GM19023 (cell line): ENCODE results near the gene RTRAF.

Experiments used
- ATAC-seq: cut with Tn5 transposase; IDR thresholded peaks from one replicate; pipeline ENCODE4 v1.9.1; 2021; ENCODE audit warnings: mild to moderate bottlenecking, moderate library complexity; ENCODE audit not compliant: unreplicated experiment

Gene RTRAF

DNA sequence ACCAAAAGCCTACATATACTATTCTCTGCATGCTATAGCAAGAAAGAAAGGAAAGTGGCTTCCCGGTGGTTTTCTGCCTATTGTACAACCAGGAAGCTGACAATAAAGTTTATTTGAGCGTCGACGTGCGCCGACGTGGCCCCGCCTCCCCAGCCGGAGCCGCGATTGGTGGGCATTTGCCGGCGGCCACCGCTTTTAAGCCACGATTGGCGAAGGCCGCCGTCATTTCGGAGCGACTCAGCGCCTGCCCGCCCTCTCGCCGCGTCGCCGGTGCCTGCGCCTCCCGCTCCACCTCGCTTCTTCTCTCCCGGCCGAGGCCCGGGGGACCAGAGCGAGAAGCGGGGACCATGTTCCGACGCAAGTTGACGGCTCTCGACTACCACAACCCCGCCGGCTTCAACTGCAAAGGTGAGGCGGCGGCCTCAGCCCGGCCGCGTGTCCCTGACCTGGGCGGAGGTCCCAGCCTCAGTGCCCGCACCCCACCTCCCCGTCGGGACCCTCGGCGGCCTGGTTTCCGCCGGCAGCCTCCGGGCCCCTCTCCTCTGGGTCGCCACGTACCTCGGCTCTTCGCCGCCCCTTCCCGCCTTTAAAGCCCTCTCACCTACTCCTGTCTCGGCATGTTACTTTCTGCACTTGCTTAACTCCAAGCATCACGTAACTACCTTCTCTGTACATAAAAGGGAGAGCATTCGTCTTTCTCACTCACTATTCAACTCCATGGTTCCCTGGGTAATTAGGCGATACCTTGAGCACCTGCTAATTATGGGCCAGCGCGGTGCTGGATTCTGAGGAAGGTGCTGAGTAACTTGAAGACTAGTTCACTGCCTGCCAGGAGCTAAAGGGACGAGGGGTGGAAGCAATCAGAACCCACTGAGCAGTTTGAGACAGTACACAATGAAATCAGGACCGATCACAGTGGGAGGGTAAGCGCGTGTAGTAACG is at the start of gene RTRAF:
TSS of gene RTRAF (plus strand) at position 254 of the 942 bp plus-strand sequence. CDS start at position 348, 94 bp downstream.
- peak; percentile 97 for ATAC-seq

DNA sequence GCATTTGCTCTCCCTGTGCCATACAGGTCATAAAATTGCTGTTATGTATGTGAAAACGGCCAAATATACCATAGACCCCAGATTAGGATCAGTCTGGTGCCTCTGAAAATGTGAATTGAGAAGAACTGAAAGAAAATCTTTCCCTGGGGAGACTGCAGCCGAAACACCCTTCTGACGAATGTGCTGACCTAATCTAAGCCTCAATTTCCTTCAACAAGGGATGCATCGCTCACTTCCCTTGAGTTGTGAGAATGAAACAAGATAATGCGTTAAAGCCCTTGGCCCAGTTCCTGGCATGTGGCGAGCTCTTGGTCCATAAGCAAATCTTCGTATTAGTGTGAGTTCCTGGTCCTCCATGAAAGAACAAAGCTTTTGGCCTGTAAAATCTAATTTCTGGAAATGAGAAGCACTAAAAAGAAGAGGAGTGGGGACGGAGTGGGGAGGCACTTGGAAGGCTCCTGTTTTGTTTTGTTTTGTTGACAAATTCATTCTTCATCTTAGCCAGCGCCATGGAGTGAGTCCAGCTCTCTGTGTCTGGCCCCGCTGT is 49.5 kb upstream of the RTRAF start:
- no peak for ATAC-seq

- no peak for ATAC-seq
Observed at GRCh38 chr14:51942971-51943370, 46.4 kb upstream of the RTRAF start.

- ATAC-seq = no peak
Observed at GRCh38 chr14:51950007-51950406, 39.3 kb upstream of the RTRAF start.

GRCh38 chr14:51951656-51952055 is 37.7 kb upstream of the RTRAF start:
- no peak for ATAC-seq

DNA sequence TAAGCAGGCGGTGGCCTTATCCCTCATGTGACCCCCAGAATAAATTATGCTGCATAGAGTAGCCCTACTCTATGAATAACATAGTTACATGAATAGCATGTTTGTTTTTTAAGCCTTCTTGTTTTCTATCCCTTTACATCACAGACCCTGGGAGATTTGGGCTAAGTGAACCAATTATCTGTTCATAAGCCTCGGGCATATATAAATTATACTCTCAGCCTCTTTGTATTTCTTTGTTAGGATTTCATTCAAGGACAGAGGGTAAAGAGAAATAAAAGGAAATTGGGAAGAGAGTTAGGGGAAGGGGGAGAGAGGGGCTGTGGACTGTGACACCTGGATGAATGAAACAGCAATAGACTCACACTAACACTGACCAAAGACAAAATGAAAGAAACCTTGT is 35.3 kb upstream of the RTRAF start:
- no peak for ATAC-seq

- ATAC-seq = no peak
Observed at GRCh38 chr14:51954657-51955056, 34.7 kb upstream of the RTRAF start.

DNA sequence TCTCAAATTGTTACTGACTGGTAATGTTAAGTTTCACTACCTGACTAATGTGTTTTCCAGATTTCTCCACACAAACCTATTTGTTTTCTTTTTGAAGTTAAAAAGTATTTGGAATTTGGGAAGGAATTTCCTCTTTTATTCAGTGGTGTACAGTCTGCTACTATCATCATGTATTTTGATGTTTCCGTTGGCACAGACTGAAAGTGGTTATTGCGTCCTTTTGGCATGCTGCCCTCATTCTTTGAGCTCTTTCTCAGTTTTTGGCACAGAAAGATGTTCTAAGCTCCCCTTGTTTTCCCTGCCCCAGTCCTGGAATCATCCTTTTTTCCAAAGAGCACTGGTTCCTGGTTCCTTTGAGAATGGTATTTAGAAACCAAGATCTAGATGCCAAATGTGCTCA is 31.4 kb upstream of the RTRAF start:
- ATAC-seq = no peak

- no peak for ATAC-seq
Observed at GRCh38 chr14:51959928-51960327, 29.4 kb upstream of the RTRAF start.

GRCh38 chr14:51960866-51961265 is 28.5 kb upstream of the RTRAF start:
- no peak for ATAC-seq

- ATAC-seq = no peak
Observed at GRCh38 chr14:51962711-51963110, 26.6 kb upstream of the RTRAF start.

GRCh38 chr14:51963286-51963685 is 26.1 kb upstream of the RTRAF start:
- ATAC-seq = no peak

DNA sequence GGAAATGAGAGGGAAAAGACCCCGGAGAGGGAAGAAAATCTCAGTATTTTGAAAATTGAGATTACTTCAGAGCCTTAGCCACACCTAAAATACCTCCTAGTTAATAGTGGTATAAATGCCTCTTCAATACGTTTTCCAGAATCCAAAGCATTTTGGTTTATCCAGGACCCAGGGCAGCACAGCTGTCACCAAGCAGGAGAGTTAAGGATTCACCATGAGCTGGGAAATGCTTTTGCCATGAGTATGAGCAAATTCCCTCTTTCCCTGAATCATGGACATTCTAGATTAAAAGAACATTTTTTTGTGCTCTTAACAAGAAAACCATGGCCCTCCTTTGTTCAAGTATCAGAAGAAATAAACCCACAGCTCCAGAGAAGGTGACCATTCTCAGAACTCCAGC is 21.8 kb upstream of the RTRAF start:
- no peak for ATAC-seq

DNA sequence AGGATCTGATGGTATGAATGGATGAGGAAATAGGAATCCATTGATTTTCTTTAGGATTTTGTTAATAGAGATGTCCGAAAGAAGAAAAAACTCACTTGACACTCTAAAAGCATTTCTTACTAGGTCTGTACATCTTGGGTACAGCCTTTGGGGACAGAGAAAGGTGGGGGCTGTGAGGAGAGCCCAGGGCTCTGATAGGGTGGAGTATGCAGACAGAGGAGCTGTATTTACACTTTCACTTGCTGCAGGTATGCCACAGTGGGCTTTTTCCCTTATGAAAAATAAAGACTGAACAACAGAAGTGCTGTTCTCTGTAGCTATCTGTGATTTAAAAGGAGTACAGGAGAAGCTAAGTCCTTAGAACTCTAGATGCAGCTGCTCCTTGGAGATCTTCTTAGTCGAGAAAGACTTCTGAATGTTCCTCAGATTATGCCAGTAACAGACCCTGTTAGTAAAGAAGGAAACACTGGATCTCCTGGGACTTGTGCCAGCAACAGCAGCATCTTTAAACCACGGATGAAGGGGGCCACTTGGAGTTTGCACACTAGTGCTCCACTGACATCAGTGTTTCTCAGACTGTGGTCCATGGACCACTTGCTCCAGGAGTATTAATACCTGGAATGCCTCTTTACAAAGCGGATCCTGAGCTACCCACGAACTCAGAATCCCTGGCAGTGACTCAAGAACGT is 19.4 kb upstream of the RTRAF start:
- ATAC-seq = no peak

GRCh38 chr14:51972566-51972965 is 16.8 kb upstream of the RTRAF start:
- no peak for ATAC-seq

DNA sequence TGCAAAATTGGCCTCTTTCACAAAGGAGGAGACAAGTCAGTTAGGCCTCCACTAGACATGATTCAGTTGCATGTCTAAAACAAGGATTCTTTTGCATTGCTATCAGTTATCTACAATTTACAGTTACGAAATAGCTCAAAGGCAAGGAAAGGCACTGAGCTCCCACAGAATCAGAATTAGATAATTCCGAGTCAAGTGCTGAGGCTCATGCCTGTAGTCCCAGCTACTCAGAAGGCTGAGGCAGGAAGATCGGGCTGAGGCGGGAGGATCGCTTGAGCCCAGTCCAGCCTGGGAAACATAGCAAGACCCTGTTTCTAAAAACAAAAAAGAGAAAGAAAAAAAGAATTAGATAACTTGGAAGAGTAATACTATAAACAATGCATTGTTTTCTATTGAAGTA is 12.3 kb upstream of the RTRAF start:
- ATAC-seq = no peak

- no peak for ATAC-seq
Observed at GRCh38 chr14:51978681-51979085, 10.7 kb upstream of the RTRAF start.

DNA sequence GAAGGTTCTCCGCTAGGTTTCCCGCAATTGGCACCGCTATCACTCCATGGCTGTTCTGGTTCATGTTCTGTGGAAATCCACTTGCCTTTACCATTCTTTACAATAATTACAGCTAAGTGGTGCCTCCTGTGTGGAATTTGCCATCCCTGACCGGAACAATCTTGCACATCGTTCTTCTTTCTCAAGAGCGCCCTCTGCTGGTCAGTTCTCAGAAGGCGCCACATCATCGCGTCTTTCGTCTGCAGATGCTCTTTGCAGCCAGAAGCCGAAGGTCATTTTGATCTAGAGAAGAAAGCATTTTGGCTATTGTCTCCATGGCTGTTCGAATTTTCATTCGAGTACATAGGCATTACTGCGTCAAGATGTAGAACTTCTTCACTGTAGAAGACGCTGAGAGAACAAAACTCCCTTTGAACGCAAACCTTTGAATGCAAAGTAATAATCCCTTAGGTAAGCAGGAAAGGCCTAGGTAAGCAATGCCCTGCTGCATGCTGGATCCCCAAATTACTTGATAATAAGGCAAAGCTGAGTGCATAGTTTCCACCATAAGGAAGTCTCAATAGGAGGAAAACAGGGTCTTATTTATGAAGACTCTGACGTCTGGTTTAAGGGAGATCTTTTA is 10.1 kb upstream of the RTRAF start:
- no peak for ATAC-seq

DNA sequence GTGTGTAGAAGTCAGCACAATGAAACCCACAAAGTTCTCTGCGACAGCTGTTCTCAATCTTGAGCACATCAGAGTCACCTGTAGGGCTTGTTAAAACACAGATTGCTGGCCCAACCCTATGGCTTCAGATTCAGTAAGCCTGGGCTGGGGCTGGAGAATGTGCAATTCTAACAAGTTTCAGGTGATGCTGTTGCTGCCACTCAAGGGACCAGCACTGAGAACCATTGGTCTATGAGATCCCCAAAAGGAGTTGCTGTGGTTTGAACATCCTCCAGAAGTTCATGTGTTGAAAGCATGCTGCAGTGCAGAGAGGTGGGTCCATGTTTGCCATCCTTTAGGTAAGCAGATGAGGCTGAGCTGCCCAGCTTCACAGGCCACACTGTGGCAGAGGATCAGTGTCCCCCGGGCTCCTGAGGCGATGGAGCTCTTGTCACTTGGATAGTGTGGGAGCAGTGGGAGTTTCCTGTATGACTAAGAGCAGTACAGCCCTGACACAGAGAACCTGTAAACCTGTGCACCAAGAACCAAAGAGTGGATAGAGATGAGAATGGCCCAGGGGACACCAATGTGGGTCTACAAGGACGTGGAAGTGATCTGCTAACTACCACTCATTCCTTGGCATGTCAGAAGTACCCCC is 8.0 kb upstream of the RTRAF start:
- peak; percentile 73 for ATAC-seq

DNA sequence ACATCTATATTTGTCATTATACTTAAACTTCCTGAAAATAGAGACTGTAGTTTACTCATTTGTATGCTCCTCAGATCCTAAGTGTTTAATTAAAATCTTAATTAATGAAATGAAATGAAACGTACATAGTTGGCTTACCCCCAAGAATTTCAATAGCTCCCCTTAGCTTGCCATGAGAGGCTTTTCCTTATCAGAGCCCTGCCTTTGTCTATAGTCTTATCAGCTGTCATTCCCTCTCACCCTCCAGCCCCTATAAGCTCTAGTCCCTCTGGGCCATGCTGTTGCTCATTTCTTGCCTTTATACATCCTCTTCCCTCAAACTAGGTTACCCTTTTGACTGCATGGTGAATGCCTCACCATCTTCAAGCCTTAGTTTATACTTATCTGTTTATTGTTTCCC is 1.1 kb upstream of the RTRAF start:
- no peak for ATAC-seq

DNA sequence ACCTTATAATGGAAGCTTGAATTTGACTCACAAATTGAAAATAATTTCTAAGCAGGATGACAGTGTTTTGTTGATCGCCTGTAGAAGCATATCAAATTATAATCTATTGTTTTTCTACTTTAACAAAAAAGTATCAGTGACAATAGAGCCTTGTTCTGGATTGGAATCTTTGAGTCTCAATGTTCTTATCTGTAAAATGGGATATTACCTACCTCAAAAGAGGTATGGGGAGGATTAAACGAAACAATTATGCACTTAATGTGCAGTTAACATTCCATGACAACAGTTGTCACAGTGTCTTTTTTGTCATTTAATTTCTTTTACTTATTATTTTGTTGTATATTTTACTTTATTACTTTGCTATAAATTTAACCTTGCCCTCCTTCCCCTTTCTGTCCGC is 1.1 kb downstream of the RTRAF start:
- ATAC-seq = no peak
